DND-41 (cell line): ENCODE results near the gene CFAP107.

Source experiments
- CTCF ChIP-seq: IDR thresholded peaks from 2 replicates; pipeline ENCODE4 v1.5.1; 2012; ENCODE audit warnings: borderline replicate concordance, low read length, moderate library complexity, mild to moderate bottlenecking; ENCODE audit not compliant: poor library complexity, severe bottlenecking; ENCODE audit errors: extremely low read depth
- EZH2 ChIP-seq: IDR thresholded peaks from 3 replicates; pipeline ENCODE4 v1.6.1; 2012; ENCODE audit warnings: borderline replicate concordance, low read depth, mild to moderate bottlenecking, moderate library complexity, low read length, inconsistent platforms; ENCODE audit not compliant: severe bottlenecking

GRCh38 chr1:12774801-12775345 is 28.9 kb downstream of the CFAP107 start:
- TF ChIP-seq CTCF: no peak
- TF ChIP-seq EZH2: no peak
